HepG2 (cell line): Measurements from ENCODE around the gene AQP6. TPM values are rescaled to one million over a fixed set of nuclear protein-coding genes. Genes with fewer than 3 reads are reported as not detected.

Experiments used
- BHLHE40 ChIP-seq: IDR thresholded peaks from 2 replicates; pipeline ENCODE4 v1.6.1; 2011; ENCODE audit warnings: low read length, improper control_type of control experiment
- NFIC ChIP-seq: IDR thresholded peaks from 2 replicates; pipeline ENCODE4 v1.6.1; 2012; ENCODE audit warnings: mild to moderate bottlenecking, low read length, inconsistent platforms
- ZC3H13 ChIP-seq: sonication (generic); formaldehyde crosslinking; IDR thresholded peaks from 2 replicates; pipeline ENCODE4 v1.8.1; 2023; ENCODE audit warnings: mild to moderate bottlenecking, missing genetic modification reagents, moderate library complexity
- ZNF225 ChIP-seq: sonication (generic); formaldehyde crosslinking; IDR thresholded peaks from 2 replicates; pipeline ENCODE4 v1.4.0; 2020; ENCODE audit warnings: mild to moderate bottlenecking, missing genetic modification reagents
- ZNF326 ChIP-seq: sonication (generic); formaldehyde crosslinking; IDR thresholded peaks from 2 replicates; pipeline ENCODE4 v1.4.0; 2020; ENCODE audit warnings: missing genetic modification reagents, borderline replicate concordance
- ZNF550 ChIP-seq: sonication (generic); formaldehyde crosslinking; IDR thresholded peaks from 2 replicates; pipeline ENCODE4 v1.4.0; 2020; ENCODE audit warnings: mild to moderate bottlenecking, missing genetic modification reagents, borderline replicate concordance
- ZNF552 ChIP-seq: sonication (generic); formaldehyde crosslinking; IDR thresholded peaks from 2 replicates; pipeline ENCODE4 v1.9.0; 2022; ENCODE audit warnings: missing genetic modification reagents, mild to moderate bottlenecking, borderline replicate concordance
- ZNF678 ChIP-seq: sonication (generic); formaldehyde crosslinking; IDR thresholded peaks from 2 replicates; pipeline ENCODE4 v1.4.0; 2020; ENCODE audit warnings: mild to moderate bottlenecking, missing genetic modification reagents
- ZNF713 ChIP-seq: sonication (generic); formaldehyde crosslinking; IDR thresholded peaks from 2 replicates; pipeline ENCODE4 v1.4.0; 2020; ENCODE audit warnings: mild to moderate bottlenecking, missing genetic modification reagents
- ZNF737 ChIP-seq: sonication (generic); formaldehyde crosslinking; IDR thresholded peaks from 2 replicates; pipeline ENCODE4 v1.5.0; 2020; ENCODE audit warnings: missing genetic modification reagents, mild to moderate bottlenecking, borderline replicate concordance
- ZNF780A ChIP-seq: sonication (generic); formaldehyde crosslinking; IDR thresholded peaks from 2 replicates; pipeline ENCODE4 v1.8.0; 2022; ENCODE audit warnings: mild to moderate bottlenecking, missing genetic modification reagents, moderate library complexity
- polyA plus RNA-seq, 8 experiments: library from polyadenylated mRNA; depleted of rRNA in 3 of 8; stranded (reverse) in 7 of 8; unstranded in 1 of 8; fragments of >200 nt; fragmentation: Illumina TruSeq in 4 of 8; extraction: Trizol in 4 of 8; gene quantifications; 2 replicates each; pipeline versions ENCODE4 v1.2.1 to v1.2.3, GENCODE V29; 2011 to 2016; ENCODE audit warnings: low read depth in 4 of 8, missing spikeins in 1 of 8, mixed read lengths in 1 of 8; ENCODE audit not compliant: insufficient read depth in 1 of 8
- total RNA-seq, 5 experiments: library from RNA; depleted of rRNA; stranded (reverse); fragments of >200 nt; fragmentation: Illumina TruSeq; extraction: Trizol; gene quantifications; 2 replicates each; pipeline ENCODE4 v1.2.3, GENCODE V29; 2016; ENCODE audit warnings: low read depth in 1 of 5
- TF ChIP-seq, protein P1 (sequence below): sonication (generic); formaldehyde crosslinking; IDR thresholded peaks from 2 replicates; pipeline ENCODE4 v1.4.0; 2020; ENCODE audit warnings: mild to moderate bottlenecking, missing genetic modification reagents, borderline replicate concordance
- TF ChIP-seq, protein P2 (sequence below): sonication (generic); formaldehyde crosslinking; conservative IDR thresholded peaks from 2 replicates; pipeline ENCODE4 v1.8.0; 2022; ENCODE audit warnings: mild to moderate bottlenecking, moderate library complexity, missing genetic modification reagents
- TF ChIP-seq, protein P3 (sequence below): sonication (generic); formaldehyde crosslinking; IDR thresholded peaks from 2 replicates; pipeline ENCODE4 v1.5.0; 2020; ENCODE audit warnings: mild to moderate bottlenecking, missing genetic modification reagents, moderate library complexity
- TF ChIP-seq, protein P4 (sequence below), 2 experiments: sonication (generic) in 1 of 2; formaldehyde crosslinking in 1 of 2; IDR thresholded peaks; 2 replicates each; pipeline versions ENCODE4 v1.4.0 to v1.6.1; 2018 to 2020; ENCODE audit warnings: missing genetic modification reagents in 2 of 2, borderline replicate concordance in 1 of 2, low read depth in 1 of 2, mild to moderate bottlenecking in 1 of 2, missing biosample characterization in 1 of 2
- TF ChIP-seq, protein P5 (sequence below): sonication (generic); formaldehyde crosslinking; IDR thresholded peaks from 2 replicates; pipeline ENCODE4 v1.5.1; 2020; ENCODE audit warnings: mild to moderate bottlenecking, missing genetic modification reagents, moderate library complexity

AQP6 gene
- total and polyA plus RNA-seq, 2 of the 13 experiments (the other 11 are each of a cell fraction or from before 2014, with no cell fraction given): 0.32 to 1.3 TPM

DNA sequence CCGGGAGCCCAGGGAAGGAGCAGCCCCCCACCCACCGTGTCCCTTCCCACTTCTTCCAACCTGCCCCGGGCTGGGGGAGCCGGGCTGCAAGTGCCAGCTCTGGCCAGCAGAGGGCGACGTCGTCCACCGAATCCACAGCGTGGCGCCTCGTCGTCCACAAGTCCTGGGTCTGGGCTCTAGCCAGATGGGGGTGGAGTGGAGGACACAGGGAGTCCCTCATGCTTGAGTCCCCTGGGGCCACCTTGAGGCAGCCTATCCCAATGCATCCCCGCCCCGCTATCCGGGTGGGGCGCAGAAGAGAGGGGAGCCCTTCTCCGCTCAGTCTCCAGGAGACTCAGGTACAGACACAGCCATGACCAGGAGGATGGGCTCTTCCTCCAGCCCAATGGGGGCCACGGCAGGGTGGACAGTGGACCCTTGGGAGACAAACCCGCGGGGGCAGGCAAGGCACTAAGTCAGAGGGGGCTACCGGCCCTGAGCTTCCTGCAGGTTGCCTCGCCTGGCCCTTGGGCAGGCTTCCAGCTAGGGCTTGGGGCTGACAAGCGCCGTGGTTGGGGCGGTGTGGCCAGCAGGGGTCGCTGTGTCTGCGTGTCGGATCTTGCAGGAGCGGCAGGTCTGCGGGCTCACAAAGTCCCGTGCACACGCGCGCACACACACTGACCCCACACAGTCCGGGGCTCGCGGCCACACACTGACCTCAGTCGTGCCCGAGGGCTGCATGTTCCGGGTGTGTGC lies 5.5 kb upstream of the AQP6 start (continued):
- TF ChIP-seq, protein P1, sequence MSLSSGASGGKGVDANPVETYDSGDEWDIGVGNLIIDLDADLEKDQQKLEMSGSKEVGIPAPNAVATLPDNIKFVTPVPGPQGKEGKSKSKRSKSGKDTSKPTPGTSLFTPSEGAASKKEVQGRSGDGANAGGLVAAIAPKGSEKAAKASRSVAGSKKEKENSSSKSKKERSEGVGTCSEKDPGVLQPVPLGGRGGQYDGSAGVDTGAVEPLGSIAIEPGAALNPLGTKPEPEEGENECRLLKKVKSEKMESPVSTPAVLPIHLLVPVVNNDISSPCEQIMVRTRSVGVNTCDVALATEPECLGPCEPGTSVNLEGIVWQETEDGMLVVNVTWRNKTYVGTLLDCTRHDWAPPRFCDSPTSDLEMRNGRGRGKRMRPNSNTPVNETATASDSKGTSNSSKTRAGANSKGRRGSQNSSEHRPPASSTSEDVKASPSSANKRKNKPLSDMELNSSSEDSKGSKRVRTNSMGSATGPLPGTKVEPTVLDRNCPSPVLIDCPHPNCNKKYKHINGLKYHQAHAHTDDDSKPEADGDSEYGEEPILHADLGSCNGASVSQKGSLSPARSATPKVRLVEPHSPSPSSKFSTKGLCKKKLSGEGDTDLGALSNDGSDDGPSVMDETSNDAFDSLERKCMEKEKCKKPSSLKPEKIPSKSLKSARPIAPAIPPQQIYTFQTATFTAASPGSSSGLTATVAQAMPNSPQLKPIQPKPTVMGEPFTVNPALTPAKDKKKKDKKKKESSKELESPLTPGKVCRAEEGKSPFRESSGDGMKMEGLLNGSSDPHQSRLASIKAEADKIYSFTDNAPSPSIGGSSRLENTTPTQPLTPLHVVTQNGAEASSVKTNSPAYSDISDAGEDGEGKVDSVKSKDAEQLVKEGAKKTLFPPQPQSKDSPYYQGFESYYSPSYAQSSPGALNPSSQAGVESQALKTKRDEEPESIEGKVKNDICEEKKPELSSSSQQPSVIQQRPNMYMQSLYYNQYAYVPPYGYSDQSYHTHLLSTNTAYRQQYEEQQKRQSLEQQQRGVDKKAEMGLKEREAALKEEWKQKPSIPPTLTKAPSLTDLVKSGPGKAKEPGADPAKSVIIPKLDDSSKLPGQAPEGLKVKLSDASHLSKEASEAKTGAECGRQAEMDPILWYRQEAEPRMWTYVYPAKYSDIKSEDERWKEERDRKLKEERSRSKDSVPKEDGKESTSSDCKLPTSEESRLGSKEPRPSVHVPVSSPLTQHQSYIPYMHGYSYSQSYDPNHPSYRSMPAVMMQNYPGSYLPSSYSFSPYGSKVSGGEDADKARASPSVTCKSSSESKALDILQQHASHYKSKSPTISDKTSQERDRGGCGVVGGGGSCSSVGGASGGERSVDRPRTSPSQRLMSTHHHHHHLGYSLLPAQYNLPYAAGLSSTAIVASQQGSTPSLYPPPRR (CRISPR knock-in tag): no peak
- TF ChIP-seq BHLHE40: 0 out of 2 replicates have a peak, but pooled peaks have one; percentile 58
- TF ChIP-seq, protein P2, sequence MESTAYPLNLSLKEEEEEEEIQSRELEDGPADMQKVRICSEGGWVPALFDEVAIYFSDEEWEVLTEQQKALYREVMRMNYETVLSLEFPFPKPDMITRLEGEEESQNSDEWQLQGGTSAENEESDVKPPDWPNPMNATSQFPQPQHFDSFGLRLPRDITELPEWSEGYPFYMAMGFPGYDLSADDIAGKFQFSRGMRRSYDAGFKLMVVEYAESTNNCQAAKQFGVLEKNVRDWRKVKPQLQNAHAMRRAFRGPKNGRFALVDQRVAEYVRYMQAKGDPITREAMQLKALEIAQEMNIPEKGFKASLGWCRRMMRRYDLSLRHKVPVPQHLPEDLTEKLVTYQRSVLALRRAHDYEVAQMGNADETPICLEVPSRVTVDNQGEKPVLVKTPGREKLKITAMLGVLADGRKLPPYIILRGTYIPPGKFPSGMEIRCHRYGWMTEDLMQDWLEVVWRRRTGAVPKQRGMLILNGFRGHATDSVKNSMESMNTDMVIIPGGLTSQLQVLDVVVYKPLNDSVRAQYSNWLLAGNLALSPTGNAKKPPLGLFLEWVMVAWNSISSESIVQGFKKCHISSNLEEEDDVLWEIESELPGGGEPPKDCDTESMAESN (CRISPR knock-in tag): no peak; the same call in 1 of the 2 replicates
- TF ChIP-seq ZC3H13 (CRISPR knock-in tag): 0 out of 2 replicates have a peak, but pooled peaks have one; percentile 48
- no peak for TF ChIP-seq ZNF737 (CRISPR knock-in tag)
- TF ChIP-seq ZNF713 (CRISPR knock-in tag): 0 out of 2 replicates have a peak, but pooled peaks have one; percentile 79
- TF ChIP-seq ZNF678 (CRISPR knock-in tag): no peak
- TF ChIP-seq, protein P3, sequence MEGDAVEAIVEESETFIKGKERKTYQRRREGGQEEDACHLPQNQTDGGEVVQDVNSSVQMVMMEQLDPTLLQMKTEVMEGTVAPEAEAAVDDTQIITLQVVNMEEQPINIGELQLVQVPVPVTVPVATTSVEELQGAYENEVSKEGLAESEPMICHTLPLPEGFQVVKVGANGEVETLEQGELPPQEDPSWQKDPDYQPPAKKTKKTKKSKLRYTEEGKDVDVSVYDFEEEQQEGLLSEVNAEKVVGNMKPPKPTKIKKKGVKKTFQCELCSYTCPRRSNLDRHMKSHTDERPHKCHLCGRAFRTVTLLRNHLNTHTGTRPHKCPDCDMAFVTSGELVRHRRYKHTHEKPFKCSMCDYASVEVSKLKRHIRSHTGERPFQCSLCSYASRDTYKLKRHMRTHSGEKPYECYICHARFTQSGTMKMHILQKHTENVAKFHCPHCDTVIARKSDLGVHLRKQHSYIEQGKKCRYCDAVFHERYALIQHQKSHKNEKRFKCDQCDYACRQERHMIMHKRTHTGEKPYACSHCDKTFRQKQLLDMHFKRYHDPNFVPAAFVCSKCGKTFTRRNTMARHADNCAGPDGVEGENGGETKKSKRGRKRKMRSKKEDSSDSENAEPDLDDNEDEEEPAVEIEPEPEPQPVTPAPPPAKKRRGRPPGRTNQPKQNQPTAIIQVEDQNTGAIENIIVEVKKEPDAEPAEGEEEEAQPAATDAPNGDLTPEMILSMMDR (CRISPR knock-in tag): peak; percentile 91
- no peak; the same call in 1 of the 2 replicates for TF ChIP-seq ZNF225 (CRISPR knock-in tag)
- TF ChIP-seq, protein P4, sequence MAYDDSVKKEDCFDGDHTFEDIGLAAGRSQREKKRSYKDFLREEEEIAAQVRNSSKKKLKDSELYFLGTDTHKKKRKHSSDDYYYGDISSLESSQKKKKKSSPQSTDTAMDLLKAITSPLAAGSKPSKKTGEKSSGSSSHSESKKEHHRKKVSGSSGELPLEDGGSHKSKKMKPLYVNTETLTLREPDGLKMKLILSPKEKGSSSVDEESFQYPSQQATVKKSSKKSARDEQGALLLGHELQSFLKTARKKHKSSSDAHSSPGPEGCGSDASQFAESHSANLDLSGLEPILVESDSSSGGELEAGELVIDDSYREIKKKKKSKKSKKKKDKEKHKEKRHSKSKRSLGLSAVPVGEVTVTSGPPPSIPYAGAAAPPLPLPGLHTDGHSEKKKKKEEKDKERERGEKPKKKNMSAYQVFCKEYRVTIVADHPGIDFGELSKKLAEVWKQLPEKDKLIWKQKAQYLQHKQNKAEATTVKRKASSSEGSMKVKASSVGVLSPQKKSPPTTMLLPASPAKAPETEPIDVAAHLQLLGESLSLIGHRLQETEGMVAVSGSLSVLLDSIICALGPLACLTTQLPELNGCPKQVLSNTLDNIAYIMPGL (CRISPR knock-in tag; IDR thresholded peaks at IDR 0.05; ENCODE audit: borderline replicate concordance in 1 of 2, low read depth in 1 of 2): peak; percentile 77 to 96
- TF ChIP-seq, protein P5, sequence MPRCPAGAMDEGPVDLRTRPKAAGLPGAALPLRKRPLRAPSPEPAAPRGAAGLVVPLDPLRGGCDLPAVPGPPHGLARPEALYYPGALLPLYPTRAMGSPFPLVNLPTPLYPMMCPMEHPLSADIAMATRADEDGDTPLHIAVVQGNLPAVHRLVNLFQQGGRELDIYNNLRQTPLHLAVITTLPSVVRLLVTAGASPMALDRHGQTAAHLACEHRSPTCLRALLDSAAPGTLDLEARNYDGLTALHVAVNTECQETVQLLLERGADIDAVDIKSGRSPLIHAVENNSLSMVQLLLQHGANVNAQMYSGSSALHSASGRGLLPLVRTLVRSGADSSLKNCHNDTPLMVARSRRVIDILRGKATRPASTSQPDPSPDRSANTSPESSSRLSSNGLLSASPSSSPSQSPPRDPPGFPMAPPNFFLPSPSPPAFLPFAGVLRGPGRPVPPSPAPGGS: 0 out of 2 replicates have a peak, but pooled peaks have one; percentile 29
- no peak for TF ChIP-seq ZNF326 (CRISPR knock-in tag)
- no peak for TF ChIP-seq ZNF550 (CRISPR knock-in tag)
- 0 out of 2 replicates have a peak, but pooled peaks have one; percentile 58 for TF ChIP-seq ZNF780A (CRISPR knock-in tag)
- TF ChIP-seq ZNF552 (CRISPR knock-in tag): no peak
- no peak for TF ChIP-seq NFIC
